ENCODE data around the gene POMT1.

Gene POMT1

GRCh38 chr9:131487001-131487400 lies 15.7 kb upstream of the POMT1 start:
- DNase-seq (ENCODE audit: low read depth) = no peak
- TF ChIP-seq, protein P1, sequence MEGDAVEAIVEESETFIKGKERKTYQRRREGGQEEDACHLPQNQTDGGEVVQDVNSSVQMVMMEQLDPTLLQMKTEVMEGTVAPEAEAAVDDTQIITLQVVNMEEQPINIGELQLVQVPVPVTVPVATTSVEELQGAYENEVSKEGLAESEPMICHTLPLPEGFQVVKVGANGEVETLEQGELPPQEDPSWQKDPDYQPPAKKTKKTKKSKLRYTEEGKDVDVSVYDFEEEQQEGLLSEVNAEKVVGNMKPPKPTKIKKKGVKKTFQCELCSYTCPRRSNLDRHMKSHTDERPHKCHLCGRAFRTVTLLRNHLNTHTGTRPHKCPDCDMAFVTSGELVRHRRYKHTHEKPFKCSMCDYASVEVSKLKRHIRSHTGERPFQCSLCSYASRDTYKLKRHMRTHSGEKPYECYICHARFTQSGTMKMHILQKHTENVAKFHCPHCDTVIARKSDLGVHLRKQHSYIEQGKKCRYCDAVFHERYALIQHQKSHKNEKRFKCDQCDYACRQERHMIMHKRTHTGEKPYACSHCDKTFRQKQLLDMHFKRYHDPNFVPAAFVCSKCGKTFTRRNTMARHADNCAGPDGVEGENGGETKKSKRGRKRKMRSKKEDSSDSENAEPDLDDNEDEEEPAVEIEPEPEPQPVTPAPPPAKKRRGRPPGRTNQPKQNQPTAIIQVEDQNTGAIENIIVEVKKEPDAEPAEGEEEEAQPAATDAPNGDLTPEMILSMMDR (IDR thresholded peaks at IDR 0.05; ENCODE audit: control insufficient read depth, insufficient read depth, low read depth, low read length, missing control alignments) = no peak
- no peak overlapping the region for H3K4me3 ChIP-seq (ENCODE audit: control insufficient read depth, low read depth, low read length)

DNA sequence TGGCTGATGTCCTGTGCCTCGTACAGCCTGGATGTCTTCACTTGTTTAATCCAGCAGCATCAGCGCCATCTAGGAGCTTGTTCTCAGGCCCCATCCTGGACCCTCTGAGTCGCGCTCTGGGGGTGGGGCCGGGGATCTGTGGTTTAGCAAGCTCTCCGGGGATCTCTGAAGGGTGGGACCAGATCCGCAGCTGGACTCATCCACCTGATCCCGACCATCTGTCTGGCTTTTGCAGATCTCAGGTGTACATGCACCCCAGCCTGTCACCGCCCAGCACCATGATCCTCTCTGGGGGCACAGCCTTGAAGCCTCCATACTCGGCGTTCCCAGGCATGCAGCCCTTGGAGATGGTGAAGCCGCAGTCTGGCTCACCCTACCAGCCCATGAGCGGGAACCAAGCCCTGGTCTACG lies 15.1 kb upstream of the POMT1 start:
- H3K4me3 ChIP-seq (ENCODE audit: control insufficient read depth, low read depth, low read length) = no peak overlapping the region
- TF ChIP-seq, protein P1 (IDR thresholded peaks at IDR 0.05; ENCODE audit: control insufficient read depth, insufficient read depth, low read depth, low read length, missing control alignments) = no peak
- DNase-seq (ENCODE audit: low read depth) = no peak

- DNase-seq (ENCODE audit: low read depth) = no peak
- TF ChIP-seq, protein P1 (IDR thresholded peaks at IDR 0.05; ENCODE audit: control insufficient read depth, insufficient read depth, low read depth, low read length, missing control alignments) = no peak
- H3K4me3 ChIP-seq (ENCODE audit: control insufficient read depth, low read depth, low read length) = no peak overlapping the region
These were observed 12.2 kb upstream of the POMT1 start for GRCh38 chr9:131490514-131490913.

DNA sequence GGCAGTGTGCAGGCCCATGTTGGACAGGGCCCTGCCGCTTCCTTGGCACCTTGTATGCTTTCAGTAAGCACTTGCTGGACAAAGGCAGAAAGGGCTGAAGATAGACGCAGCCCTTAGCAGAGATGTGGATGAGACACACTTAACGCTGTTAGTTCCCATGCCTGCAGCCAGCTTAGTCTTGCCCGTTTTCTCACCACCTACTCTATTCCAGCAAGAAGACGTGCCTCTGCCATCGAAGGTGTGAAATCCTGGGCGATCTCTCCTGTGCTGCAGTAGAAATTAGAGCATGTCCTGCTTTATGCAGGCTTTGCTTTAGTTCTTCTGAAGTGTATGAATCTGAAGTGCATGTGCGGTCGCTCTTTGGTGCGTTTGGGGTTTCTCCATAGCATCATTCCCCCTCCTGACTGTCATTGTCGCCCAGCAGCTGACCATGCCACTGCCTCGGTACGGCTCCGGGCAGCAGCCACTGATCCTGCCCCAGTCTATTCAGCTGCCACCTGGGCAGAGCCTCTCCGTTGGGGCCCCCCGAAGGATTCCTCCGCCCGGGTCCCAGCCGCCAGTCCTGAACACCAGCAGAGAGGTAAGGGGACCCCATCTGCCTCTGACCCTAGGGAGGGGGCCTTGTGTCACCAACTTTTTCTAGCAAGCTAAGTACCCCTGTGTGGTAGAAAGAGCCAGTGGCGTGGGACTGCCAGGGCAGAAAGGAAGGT lies 11.6 kb upstream of the POMT1 start:
- TF ChIP-seq, protein P1 (IDR thresholded peaks at IDR 0.05; ENCODE audit: control insufficient read depth, insufficient read depth, low read depth, low read length, missing control alignments) = no peak
- H3K4me3 ChIP-seq (ENCODE audit: control insufficient read depth, low read depth, low read length) = no peak overlapping the region
- DNase-seq (ENCODE audit: low read depth) = no peak

DNA sequence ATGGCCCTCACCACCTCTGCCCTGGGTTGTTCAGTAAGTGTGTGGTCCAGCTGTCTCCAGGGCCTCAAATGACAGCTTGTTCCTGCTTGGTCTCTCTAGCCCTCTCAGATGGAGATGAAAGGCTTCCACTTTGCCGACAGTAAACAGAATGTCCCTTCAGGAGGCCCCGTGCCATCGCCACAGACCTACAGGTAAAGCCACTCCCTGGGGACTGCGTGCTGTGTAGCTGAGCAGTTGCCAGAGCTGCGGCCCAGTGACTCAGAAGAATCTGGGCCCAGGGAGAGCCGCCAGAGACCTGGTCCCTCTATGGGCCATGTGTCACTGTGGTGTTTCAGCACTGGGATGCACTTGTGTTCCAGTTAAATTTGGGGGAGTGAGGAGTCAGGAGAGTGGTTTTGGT lies 10.6 kb upstream of the POMT1 start:
- no peak overlapping the region for H3K4me3 ChIP-seq (ENCODE audit: control insufficient read depth, low read depth, low read length)
- TF ChIP-seq, protein P1 (IDR thresholded peaks at IDR 0.05; ENCODE audit: control insufficient read depth, insufficient read depth, low read depth, low read length, missing control alignments) = no peak

DNA sequence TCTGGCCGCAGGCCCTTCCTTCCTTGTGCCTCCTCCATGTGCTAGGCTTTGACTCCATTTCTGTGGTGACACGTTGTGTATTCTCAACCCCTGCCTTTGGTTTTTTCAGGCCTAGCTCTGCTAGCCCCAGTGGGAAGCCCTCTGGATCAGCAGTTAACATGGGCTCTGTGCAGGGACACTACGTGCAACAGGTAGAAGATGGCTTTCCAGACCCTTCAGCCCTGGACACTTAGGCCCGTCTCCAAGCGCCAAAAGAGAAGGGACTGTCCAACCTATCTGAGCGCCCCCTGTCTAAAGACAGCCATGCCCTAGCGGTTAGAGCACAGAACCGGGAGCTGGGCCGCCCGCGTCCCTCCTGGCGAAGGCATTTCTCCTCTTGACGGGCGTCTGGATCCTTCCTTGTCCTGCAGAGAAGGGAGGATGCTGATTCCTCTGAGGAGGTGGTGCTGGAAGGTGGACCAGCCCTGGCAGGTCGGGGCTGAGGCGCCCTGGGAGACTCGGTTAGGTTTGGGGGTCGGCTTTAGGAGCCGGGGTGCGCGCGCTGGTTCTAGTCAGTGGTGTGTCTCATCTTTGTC lies 8.3 kb upstream of the POMT1 start:
- no peak for DNase-seq (ENCODE audit: low read depth)
- H3K4me3 ChIP-seq (ENCODE audit: control insufficient read depth, low read depth, low read length) = no peak overlapping the region
- TF ChIP-seq, protein P1 (IDR thresholded peaks at IDR 0.05; ENCODE audit: control insufficient read depth, insufficient read depth, low read depth, low read length, missing control alignments) = no peak

More for the DNA sequence above, 10.6 kb upstream of the POMT1 start:
- DNase-seq (ENCODE audit: low read depth) = no peak
